ENCODE data around the gene ZNF24. TPM values are rescaled to one million over a fixed set of nuclear protein-coding genes. Genes with fewer than 3 reads are reported as not detected.

The ZNF24 gene
- 48.7 TPM for polyA plus RNA-seq
- long read RNA-seq, donor 1, full-length matches to known transcripts, result 13 of 22 reads
- long read RNA-seq, donor 1, partial matches to known transcripts, result 9 of 22 reads
- long read RNA-seq, donor 1, other reads (novel, unspliced or antisense), result 0 of 22 reads
- long read RNA-seq, donor 2, full-length matches to known transcripts, result 22 of 46 reads
- long read RNA-seq, donor 2, partial matches to known transcripts, result 24 of 46 reads
- long read RNA-seq, donor 2, other reads (novel, unspliced or antisense), result 0 of 46 reads
- long read RNA-seq, donor 3, result 0 reads
- long read RNA-seq, donor 4, full-length matches to known transcripts, result 4 of 4 reads
- long read RNA-seq, donor 4, partial matches to known transcripts, result 0 of 4 reads
- long read RNA-seq, donor 4, other reads (novel, unspliced or antisense), result 0 of 4 reads
- long read RNA-seq, donor 5, full-length matches to known transcripts, result 14 of 31 reads
- long read RNA-seq, donor 5, partial matches to known transcripts, result 17 of 31 reads
- long read RNA-seq, donor 5, other reads (novel, unspliced or antisense), result 0 of 31 reads
- long read RNA-seq, donor 6, full-length matches to known transcripts, result 14 of 14 reads
- long read RNA-seq, donor 6, partial matches to known transcripts, result 0 of 14 reads
- long read RNA-seq, donor 6, other reads (novel, unspliced or antisense), result 0 of 14 reads
- long read RNA-seq, donor 7, full-length matches to known transcripts, result 8 of 8 reads
- long read RNA-seq, donor 7, partial matches to known transcripts, result 0 of 8 reads
- long read RNA-seq, donor 7, other reads (novel, unspliced or antisense), result 0 of 8 reads
- long read RNA-seq, donor 8, full-length matches to known transcripts, result 25 of 36 reads
- long read RNA-seq, donor 8, partial matches to known transcripts, result 11 of 36 reads
- long read RNA-seq, donor 8, other reads (novel, unspliced or antisense), result 0 of 36 reads
- long read RNA-seq, donor 9, full-length matches to known transcripts, result 21 of 30 reads
- long read RNA-seq, donor 9, partial matches to known transcripts, result 9 of 30 reads
- long read RNA-seq, donor 9, other reads (novel, unspliced or antisense), result 0 of 30 reads
- long read RNA-seq, donor 10, full-length matches to known transcripts, result 19 of 28 reads
- long read RNA-seq, donor 10, partial matches to known transcripts, result 9 of 28 reads
- long read RNA-seq, donor 10, other reads (novel, unspliced or antisense), result 0 of 28 reads
- long read RNA-seq, donor 11, full-length matches to known transcripts, result 16 of 16 reads
- long read RNA-seq, donor 11, partial matches to known transcripts, result 0 of 16 reads
- long read RNA-seq, donor 11, other reads (novel, unspliced or antisense), result 0 of 16 reads

DNA sequence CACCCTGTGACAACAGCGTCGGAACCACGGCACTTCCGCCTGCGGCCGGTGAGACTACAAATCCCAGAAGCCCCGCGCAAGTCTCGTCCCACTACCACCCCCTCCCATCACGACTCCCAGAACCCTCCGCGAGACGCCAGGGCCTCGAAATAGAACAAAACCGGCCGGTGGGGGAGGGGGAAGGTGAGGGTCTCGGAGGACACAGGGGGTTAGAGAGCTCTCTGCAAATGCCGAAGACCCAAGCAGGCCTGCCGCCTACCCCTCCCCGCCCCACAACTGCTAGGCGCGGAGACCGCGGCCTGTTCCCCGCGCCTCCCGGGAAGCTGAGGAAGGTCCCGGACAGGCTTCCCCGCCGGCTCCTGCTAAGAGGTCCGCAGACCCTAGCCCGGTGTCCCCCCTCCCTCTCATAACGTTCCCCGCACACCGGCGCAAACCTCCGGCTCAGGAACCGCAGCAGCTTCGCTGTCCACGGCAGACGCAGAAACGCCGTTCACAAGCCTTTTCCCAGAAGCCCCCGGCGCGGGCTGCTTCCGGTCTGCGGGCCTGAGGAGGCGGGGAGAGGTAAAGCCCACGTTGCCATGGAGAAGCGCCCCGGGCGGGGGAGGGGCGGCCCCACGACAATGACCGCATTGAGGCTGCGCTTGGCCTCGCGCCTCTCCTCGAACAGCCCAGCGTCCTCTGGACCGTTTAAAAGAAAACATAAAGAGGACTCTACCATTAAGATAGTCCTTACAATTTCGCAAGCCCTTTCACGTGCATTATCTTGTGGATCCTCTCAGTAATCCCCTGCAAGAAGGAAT lies at the start of gene ZNF24:
Gene ZNF24 (minus strand): TSS at position 485 of the 800 bp plus-strand sequence. CDS start 3,770 bp downstream, outside the sequence.
- WGBS (ENCODE audit: insufficient coverage, low lambda C conversion rate), result no CpG with 5 or more reads among the region's 64 CpGs
- Histone ChIP-seq H3K9me3 (ENCODE audit: control insufficient read depth, low read depth, low read length) (no peaks in the 10 kb centered on the region), H3K4me1 (ENCODE audit: control insufficient read depth, insufficient read depth, low read length) (peaks cover 9% of the 10 kb centered on the region), H3K27ac (ENCODE audit: low read length) (peak within 1 kb of the TSS; percentile 94), H3K4me3 (ENCODE audit: low read length) (peak within 1 kb of the TSS; percentile 93), H3K27me3 (ENCODE audit: control insufficient read depth, insufficient read depth, low read length) (no peaks in the 10 kb centered on the region), H3K36me3 (ENCODE audit: control insufficient read depth, insufficient read depth, low read length) (peaks cover 16% of the 10 kb centered on the region)
- peak; percentile 96 to 98 for DNase-seq

DNA sequence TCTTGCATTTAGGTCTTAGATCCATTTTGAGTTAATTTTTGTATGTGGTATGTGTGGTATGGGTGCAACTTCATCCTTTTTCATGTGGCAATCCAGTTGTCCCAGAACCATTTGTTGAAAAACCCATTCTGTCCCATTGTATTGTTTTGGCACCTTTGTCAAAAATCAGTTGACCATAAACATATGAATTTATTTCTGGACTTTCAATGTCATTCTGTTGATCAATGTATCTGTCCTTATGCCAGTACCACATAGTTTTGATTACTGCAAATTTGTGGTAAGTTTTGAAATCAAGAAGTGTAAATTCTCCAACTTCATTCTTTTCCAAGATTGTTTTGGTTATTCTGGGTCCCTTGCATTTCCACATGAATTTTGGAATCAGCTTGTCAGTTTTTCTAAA lies 49.5 kb upstream of the ZNF24 start:
- no peaks in the 10 kb centered on the region for H3K36me3 ChIP-seq (ENCODE audit: control insufficient read depth, insufficient read depth, low read length)
- no peaks in the 10 kb centered on the region for H3K4me1 ChIP-seq (ENCODE audit: control insufficient read depth, insufficient read depth, low read length)
- no peak overlapping the region for H3K27ac ChIP-seq (ENCODE audit: low read length)
- H3K27me3 ChIP-seq (ENCODE audit: control insufficient read depth, insufficient read depth, low read length), result no peaks in the 10 kb centered on the region
- no peaks in the 10 kb centered on the region for H3K9me3 ChIP-seq (ENCODE audit: control insufficient read depth, low read depth, low read length)
- H3K4me3 ChIP-seq (ENCODE audit: low read length), result no peak overlapping the region
- no peak for DNase-seq

DNA sequence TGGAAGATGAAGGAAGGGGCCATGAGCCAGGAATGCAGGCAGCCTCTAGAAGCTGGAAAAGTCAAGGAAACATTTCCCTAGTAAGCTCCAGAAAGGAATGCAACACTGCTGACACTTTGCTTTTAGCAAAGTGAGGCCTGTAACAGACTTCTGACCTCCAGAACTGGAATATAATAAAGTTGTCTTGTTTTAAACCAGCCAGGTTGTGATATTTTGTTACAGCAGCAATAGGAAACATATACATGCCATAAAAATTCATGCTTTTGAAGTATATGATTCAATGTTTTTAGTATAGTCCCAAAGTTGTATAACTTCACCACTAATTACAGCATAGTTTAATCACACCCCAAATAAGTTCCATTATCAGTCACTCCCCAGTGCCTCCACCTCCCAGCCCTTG lies 48.2 kb upstream of the ZNF24 start:
- H3K4me3 ChIP-seq (ENCODE audit: low read length), result no peak overlapping the region
- H3K9me3 ChIP-seq (ENCODE audit: control insufficient read depth, low read depth, low read length), result no peaks in the 10 kb centered on the region
- H3K27ac ChIP-seq (ENCODE audit: low read length), result no peak overlapping the region
- no peaks in the 10 kb centered on the region for H3K36me3 ChIP-seq (ENCODE audit: control insufficient read depth, insufficient read depth, low read length)
- no peaks in the 10 kb centered on the region for H3K4me1 ChIP-seq (ENCODE audit: control insufficient read depth, insufficient read depth, low read length)
- peaks cover 4% of the 10 kb centered on the region for H3K27me3 ChIP-seq (ENCODE audit: control insufficient read depth, insufficient read depth, low read length)
- no peak for DNase-seq

DNA sequence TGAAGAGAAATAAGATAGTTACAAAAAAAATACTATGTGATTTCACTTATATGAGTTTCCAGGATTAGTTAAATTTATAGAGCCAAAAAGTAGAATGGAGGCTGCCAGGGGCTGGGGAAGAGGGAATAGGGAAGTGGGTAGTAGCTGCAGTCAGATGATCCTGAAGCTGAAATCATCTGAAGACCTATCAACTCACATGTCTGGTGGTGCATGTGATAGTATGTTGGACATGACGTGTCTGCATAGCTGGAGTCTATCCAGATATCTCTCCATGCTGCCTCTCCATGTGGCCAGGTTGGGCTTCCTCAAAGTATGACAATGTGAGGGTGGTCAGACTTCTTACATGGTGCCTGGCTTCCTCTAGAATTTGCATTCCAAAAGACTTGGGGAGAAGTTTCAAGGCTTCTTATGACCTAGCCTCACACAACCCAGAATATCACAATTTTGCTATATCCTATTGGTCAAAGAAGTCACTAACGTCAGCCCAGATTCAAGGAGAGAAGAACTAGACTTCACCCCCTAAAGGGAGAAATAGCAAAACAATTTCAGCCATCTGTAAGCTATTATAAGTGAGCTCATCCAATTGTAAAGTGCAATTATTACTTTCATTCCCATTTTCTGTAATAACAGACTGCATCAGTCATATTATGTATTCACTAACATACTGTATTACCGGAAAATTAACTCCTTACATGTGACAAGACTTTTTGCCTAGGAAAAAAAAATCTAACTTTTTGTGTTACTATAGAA lies 46.9 kb upstream of the ZNF24 start:
- Histone ChIP-seq H3K4me3 (ENCODE audit: low read length) (no peak overlapping the region), H3K27me3 (ENCODE audit: control insufficient read depth, insufficient read depth, low read length) (peaks cover 4% of the 10 kb centered on the region), H3K4me1 (ENCODE audit: control insufficient read depth, insufficient read depth, low read length) (no peaks in the 10 kb centered on the region), H3K9me3 (ENCODE audit: control insufficient read depth, low read depth, low read length) (no peaks in the 10 kb centered on the region), H3K27ac (ENCODE audit: low read length) (no peak overlapping the region), H3K36me3 (ENCODE audit: control insufficient read depth, insufficient read depth, low read length) (no peaks in the 10 kb centered on the region)
- no peak for DNase-seq
- WGBS (ENCODE audit: insufficient coverage, low lambda C conversion rate), result 100% methylated on average over 1 of the region's 3 CpGs

DNA sequence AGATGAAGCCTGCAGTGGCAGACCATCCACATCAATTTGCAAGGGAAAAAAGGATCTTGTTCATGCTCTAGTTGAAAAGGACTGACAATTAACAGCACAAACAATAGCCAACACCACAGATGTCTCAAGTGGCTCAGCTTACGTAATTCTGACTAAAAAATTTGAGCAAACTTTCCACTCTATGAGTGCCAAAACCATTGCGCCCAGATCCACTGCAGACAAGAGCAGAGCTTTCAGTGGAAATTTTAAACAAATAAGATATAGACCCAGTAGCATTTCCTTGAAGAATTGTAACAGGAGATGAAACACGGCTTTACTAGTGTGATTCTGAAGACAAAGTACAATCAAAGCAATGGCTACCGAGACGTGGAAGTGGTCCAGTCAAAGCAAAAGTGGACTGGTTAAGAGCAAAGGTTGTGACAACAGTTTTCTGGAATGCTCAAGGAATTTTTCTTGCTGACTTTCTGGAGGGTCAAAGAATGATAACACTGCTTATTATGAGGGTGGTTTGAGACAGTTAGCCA lies 44.9 kb upstream of the ZNF24 start:
- Histone ChIP-seq H3K27ac (ENCODE audit: low read length) (no peak overlapping the region), H3K9me3 (ENCODE audit: control insufficient read depth, low read depth, low read length) (no peaks in the 10 kb centered on the region), H3K4me1 (ENCODE audit: control insufficient read depth, insufficient read depth, low read length) (no peaks in the 10 kb centered on the region), H3K27me3 (ENCODE audit: control insufficient read depth, insufficient read depth, low read length) (peaks cover 4% of the 10 kb centered on the region), H3K4me3 (ENCODE audit: low read length) (no peak overlapping the region), H3K36me3 (ENCODE audit: control insufficient read depth, insufficient read depth, low read length) (no peaks in the 10 kb centered on the region)
- DNase-seq, result no peak
- whole genome bisulfite sequencing (ENCODE audit: insufficient coverage, low lambda C conversion rate), result 57% methylated on average over 1 of the region's 5 CpGs

DNA sequence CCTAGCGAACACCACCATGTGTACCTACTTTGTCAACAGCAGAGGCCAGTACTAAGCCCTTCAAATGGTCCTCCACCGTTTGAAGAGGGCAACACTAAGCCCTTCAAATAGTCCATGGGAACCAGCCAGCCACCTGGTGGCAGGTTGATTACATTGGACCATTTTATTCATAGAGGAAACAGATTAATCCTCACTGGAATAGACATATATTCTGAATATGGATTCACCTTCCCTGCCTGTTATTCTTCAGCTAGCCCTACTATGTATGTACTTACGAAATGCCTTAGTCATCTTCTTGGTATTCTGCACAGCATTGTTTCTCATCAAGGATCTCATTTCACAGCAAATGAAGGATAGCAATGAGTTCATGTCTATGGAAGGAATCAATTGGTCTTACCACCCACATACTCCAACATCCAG lies 42.9 kb upstream of the ZNF24 start:
- DNase-seq, result no peak
- no peaks in the 10 kb centered on the region for H3K4me1 ChIP-seq (ENCODE audit: control insufficient read depth, insufficient read depth, low read length)
- no peak overlapping the region for H3K27ac ChIP-seq (ENCODE audit: low read length)
- H3K4me3 ChIP-seq (ENCODE audit: low read length), result no peak overlapping the region
- WGBS (ENCODE audit: insufficient coverage, low lambda C conversion rate), result 50% methylated on average over 2 of the region's 3 CpGs
- H3K36me3 ChIP-seq (ENCODE audit: control insufficient read depth, insufficient read depth, low read length), result no peaks in the 10 kb centered on the region
- H3K27me3 ChIP-seq (ENCODE audit: control insufficient read depth, insufficient read depth, low read length), result peaks cover 4% of the 10 kb centered on the region
- no peaks in the 10 kb centered on the region for H3K9me3 ChIP-seq (ENCODE audit: control insufficient read depth, low read depth, low read length)

DNA sequence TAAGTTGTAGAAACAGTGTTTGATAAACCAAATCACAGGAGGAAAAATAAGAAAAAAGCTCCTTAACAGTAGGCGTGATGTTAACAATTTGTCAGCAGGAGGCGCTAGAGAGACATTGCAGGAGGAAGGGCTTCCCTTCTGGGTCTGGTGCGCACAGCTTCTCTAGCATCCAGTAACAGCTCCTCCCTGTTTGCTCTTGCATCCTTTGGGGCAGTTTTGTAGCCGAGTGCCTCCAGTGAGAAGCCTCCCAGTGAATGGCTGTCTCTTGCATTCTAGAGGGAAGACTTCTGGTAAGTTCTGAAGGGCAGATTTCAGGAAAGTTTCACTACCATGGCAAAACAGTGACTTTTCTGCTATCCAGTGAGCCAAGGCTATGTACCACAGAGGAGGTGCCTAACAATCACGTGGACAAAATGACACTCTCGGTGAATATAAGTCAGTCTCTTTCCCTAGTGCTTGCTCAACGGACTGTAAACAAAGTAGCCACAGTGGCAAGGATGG lies 42.4 kb upstream of the ZNF24 start:
- Histone ChIP-seq H3K4me3 (ENCODE audit: low read length) (no peak overlapping the region), H3K9me3 (ENCODE audit: control insufficient read depth, low read depth, low read length) (no peaks in the 10 kb centered on the region), H3K36me3 (ENCODE audit: control insufficient read depth, insufficient read depth, low read length) (no peaks in the 10 kb centered on the region), H3K27me3 (ENCODE audit: control insufficient read depth, insufficient read depth, low read length) (peaks cover 4% of the 10 kb centered on the region), H3K27ac (ENCODE audit: low read length) (no peak overlapping the region), H3K4me1 (ENCODE audit: control insufficient read depth, insufficient read depth, low read length) (no peaks in the 10 kb centered on the region)
- peak; percentile 58 to 60 for DNase-seq
- 63% methylated on average over 2 of the region's 7 CpGs for WGBS (ENCODE audit: insufficient coverage, low lambda C conversion rate)

DNA sequence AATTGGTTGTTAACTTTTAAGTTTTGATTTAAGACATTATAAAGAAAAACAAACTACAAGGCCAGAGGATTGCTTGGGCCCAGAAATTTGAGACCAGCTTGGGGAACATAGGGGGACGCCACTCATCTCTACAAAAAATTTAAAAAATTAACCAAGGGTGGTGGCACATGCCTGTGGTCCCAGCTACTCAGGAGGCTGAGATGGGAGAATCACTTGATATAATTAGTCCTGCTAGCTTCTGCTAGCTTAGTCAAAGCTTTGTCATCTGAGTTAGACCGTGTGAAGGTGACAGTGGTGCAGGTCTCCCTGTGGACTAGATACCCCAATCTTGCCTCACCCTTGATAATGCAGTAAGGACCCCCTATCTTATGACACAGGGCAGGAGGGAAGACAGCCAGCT lies 38.9 kb upstream of the ZNF24 start:
- WGBS (ENCODE audit: insufficient coverage, low lambda C conversion rate), result no CpG with 5 or more reads among the region's 2 CpGs
- H3K4me1 ChIP-seq (ENCODE audit: control insufficient read depth, insufficient read depth, low read length), result no peaks in the 10 kb centered on the region
- no peaks in the 10 kb centered on the region for H3K36me3 ChIP-seq (ENCODE audit: control insufficient read depth, insufficient read depth, low read length)
- DNase-seq, result no peak
- H3K27me3 ChIP-seq (ENCODE audit: control insufficient read depth, insufficient read depth, low read length), result peaks cover 14% of the 10 kb centered on the region
- no peak overlapping the region for H3K27ac ChIP-seq (ENCODE audit: low read length)
- no peaks in the 10 kb centered on the region for H3K9me3 ChIP-seq (ENCODE audit: control insufficient read depth, low read depth, low read length)
- no peak overlapping the region for H3K4me3 ChIP-seq (ENCODE audit: low read length)

DNA sequence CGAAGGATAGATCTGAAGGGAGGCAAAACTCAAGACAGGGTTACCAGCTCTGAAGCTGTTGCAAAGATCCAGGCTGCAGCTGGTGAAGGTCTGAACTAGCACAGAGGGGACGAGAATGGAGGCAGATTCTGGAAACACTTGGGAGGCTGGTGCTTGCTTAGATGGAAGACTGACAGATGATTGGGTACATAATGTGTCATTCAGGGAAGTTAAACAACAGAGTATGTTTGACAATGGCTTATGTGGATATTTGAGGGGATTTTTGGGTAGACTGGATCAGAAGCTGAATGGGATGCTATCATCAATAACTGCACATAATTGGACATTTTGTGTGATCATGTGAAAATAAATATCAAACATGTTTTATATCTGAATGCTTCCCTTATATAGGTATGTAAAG lies 35.2 kb upstream of the ZNF24 start:
- Histone ChIP-seq H3K4me1 (ENCODE audit: control insufficient read depth, insufficient read depth, low read length) (peaks cover 2% of the 10 kb centered on the region), H3K27ac (ENCODE audit: low read length) (no peak overlapping the region), H3K9me3 (ENCODE audit: control insufficient read depth, low read depth, low read length) (no peaks in the 10 kb centered on the region), H3K36me3 (ENCODE audit: control insufficient read depth, insufficient read depth, low read length) (no peaks in the 10 kb centered on the region), H3K27me3 (ENCODE audit: control insufficient read depth, insufficient read depth, low read length) (peaks cover 19% of the 10 kb centered on the region), H3K4me3 (ENCODE audit: low read length) (no peak overlapping the region)
- no peak for DNase-seq
- WGBS (ENCODE audit: insufficient coverage, low lambda C conversion rate), result no CpG with 5 or more reads among the region's 2 CpGs
